Ramos (cell line): ENCODE measurements around the gene ATP13A2.
"Not testable (repeated sequence)": the region's sequence is repeated elsewhere in the genome, so short reads cannot be mapped to it uniquely, and the experiment has no call there.

Experiments
- in situ Hi-C: fragments of 300-500 bp; cut with MboI; formaldehyde crosslinking; loops from one replicate; pipeline ENCODE4 v1.14.3; 2022; ENCODE audit warnings: low sequenced_read_pairs; ENCODE audit not compliant: unreplicated experiment

ATP13A2 gene

GRCh38 chr1:16967962-16968361, 43.8 kb downstream of the ATP13A2 start:
- in situ Hi-C loops = no loop called here

DNA sequence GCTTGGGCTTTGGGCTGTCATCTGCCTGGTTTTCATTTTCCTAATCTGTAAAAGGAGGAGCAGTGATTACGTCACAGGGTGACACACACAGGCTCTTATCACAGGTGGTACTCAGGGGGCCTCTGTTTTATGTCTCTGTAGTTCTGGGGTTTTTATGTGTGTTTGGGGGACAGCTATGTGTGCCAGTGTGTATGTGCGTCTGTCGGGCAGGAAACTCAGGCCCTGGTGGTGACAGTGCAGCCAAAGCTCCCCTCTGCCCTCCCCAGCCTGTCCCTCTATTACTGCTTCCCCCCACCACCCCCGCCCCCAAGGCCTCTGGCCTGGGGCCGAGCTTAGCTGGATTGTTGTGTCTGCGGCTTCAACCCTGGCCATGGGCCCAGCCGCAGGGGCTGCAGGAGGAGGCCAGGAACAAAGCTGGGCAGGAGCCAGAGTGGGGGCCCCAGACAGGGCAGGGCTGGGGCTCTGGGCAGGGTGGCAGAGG, 44.6 kb downstream of the ATP13A2 start:
- in situ Hi-C loops = no loop called here

- in situ Hi-C loops = no loop called here
These were observed 45.4 kb downstream of the ATP13A2 start for GRCh38 chr1:16966282-16966681.

- in situ Hi-C loops = no loop called here
These were observed 46.2 kb downstream of the ATP13A2 start for GRCh38 chr1:16965486-16966067.

- in situ Hi-C loops = not testable (repeated sequence)
These were observed 47.6 kb downstream of the ATP13A2 start for GRCh38 chr1:16964169-16964568.

- in situ Hi-C loops = no loop called here
These were observed 50.2 kb downstream of the ATP13A2 start for GRCh38 chr1:16961297-16962133.

DNA sequence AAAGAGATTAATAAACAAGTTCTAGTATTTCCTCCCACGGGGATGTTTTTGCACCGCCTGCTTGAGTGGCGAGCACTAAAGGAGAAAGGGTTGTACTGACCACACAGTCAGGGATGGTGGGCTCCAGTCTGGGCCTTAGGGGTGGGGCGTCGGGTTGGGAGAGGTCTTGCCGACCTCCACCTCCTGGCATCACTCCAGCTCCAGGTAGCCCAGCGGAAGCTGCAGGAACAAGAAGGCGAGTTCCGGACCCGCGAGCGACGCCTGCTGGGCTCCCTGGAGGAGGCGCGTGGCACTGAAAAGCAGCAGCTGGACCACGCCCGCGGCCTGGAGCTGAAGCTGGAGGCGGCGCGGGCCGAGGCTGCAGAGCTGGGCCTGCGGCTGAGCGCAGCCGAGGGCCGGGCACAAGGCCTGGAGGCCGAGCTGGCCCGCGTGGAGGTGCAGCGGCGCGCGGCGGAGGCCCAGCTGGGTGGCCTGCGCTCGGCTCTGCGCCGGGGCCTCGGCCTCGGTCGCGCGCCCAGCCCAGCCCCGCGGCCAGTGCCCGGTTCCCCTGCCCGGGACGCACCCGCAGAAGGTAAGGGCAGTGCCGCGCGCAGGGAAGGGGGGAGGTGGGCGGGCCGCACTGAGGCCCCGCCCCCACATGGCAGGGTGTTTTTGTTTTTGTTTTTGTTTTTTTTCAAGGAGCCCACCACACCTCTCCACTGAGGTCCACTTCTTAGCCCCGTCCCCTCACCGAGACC, 51.0 kb downstream of the ATP13A2 start:
- in situ Hi-C loops = no loop called here

DNA sequence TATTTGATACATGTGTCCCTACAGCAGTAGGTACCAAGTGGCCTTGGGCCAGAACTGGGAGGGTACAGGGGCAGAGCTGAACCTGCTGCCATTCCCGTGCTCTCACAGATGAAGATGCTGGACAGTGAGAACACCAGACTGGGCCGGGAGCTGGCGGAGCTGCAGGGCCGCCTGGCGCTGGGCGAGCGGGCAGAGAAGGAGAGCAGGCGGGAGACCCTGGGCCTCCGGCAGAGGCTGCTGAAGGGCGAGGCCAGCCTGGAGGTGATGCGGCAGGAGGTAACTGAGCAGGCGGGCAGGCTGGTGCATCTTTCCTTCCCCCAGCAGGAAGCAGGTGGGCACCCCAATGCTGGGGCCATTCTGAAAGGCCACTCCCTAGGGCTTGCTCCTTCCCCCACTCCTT, 53.3 kb downstream of the ATP13A2 start:
- in situ Hi-C loops = no loop called here

- in situ Hi-C loops = no loop called here
These were observed 54.0 kb downstream of the ATP13A2 start for GRCh38 chr1:16957731-16958130.

GRCh38 chr1:16956775-16957174, 55.0 kb downstream of the ATP13A2 start:
- in situ Hi-C loops = no loop called here

- in situ Hi-C loops = no loop called here
These were observed 56.5 kb downstream of the ATP13A2 start for GRCh38 chr1:16955186-16955585.

GRCh38 chr1:16954579-16954978, 57.1 kb downstream of the ATP13A2 start:
- in situ Hi-C loops = no loop called here

GRCh38 chr1:16952376-16952775, 59.4 kb downstream of the ATP13A2 start:
- in situ Hi-C loops = not testable (repeated sequence)

DNA sequence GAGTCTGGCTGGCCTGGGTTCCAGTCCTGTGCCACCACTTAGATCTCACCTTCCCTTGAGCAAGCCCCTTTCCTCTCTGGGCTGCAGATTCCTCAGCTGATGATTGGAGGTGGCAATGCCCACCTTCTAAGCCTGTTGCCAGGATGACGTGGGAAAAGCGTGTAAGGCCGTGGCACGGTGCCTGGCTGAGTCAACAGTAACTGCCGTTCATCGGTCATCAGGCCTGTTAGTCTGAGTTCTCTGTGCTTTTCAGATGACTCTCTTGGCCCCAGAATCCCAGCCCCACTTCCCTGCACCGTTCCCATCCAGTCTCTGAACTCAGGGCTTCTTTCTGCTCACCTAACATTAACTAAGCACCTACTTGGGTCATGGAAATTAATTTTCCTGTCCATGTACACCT, 62.7 kb downstream of the ATP13A2 start:
- in situ Hi-C loops = loop anchor here (5.0 kb wide), 1 partner anchor 327 kb away; no protein-coding TSS in a partner anchor

GRCh38 chr1:16948282-16948891, 63.3 kb downstream of the ATP13A2 start:
- in situ Hi-C loops = loop anchor here (5.0 kb wide), 1 partner anchor 326 kb away; no protein-coding TSS in a partner anchor

GRCh38 chr1:16946646-16947045, 65.1 kb downstream of the ATP13A2 start:
- in situ Hi-C loops = loop anchor here (5.0 kb wide), 1 partner anchor 324 kb away; no protein-coding TSS in a partner anchor

GRCh38 chr1:16946185-16946584, 65.5 kb downstream of the ATP13A2 start:
- in situ Hi-C loops = loop anchor here (5.0 kb wide), 1 partner anchor 324 kb away; no protein-coding TSS in a partner anchor

- in situ Hi-C loops = loop anchor here (5.0 kb wide), 1 partner anchor 323 kb away; no protein-coding TSS in a partner anchor
These were observed 66.2 kb downstream of the ATP13A2 start for GRCh38 chr1:16945512-16945911.

DNA sequence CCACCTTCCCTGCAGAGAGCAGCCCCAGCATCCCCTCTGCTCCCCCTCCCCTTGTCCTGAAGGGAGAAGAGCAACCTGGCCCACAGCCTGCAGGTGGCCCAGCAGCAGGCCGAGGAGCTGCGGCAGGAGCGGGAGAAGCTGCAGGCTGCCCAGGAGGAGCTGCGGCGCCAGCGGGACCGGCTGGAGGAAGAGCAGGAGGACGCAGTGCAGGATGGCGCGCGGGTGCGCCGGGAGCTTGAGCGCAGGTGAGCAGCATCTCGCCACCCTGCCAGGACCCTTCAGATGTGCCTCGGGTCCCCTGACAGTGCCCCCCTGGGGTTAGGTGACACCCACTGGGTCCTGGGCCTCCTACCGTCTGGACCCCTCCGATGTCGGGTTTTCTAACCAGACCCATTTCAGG, 67.7 kb downstream of the ATP13A2 start:
- in situ Hi-C loops = no loop called here
